Neural progenitor cell (in vitro differentiated cells): Measurements from ENCODE around the gene FAM50B. TPM values are rescaled to one million over a fixed set of nuclear protein-coding genes. Genes with fewer than 3 reads are reported as not detected.

Source experiments
- DNase-seq: peaks from one replicate; pipeline ENCODE4 v3.0.0-alpha.2; 2016; ENCODE audit warnings: low spot score
- H2AFZ ChIP-seq: fragments of 200-600 bp; sonication (generic); replicated peaks from 2 replicates; pipeline ENCODE4 v1.6.1; 2016; ENCODE audit warnings: antibody characterized with exemption
- H3F3A ChIP-seq: fragments of 200-600 bp; sonication (generic); 2 replicates; pipeline ENCODE4 v1.6.1; 2016; ENCODE audit warnings: antibody characterized with exemption, low read depth
- H3K27ac ChIP-seq: fragments of 200-600 bp; sonication (generic); 2 replicates; pipeline ENCODE4 v1.5.1; 2016; ENCODE audit warnings: mild to moderate bottlenecking
- H3K27me3 ChIP-seq: fragments of 200-600 bp; sonication (generic); 2 replicates; pipeline ENCODE4 v1.6.1; 2016; ENCODE audit warnings: mild to moderate bottlenecking, moderate library complexity
- H3K36me3 ChIP-seq: fragments of 200-600 bp; sonication (generic); 2 replicates; pipeline ENCODE4 v1.5.1; 2016
- H3K4me1 ChIP-seq: fragments of 200-600 bp; sonication (generic); 2 replicates; pipeline ENCODE4 v1.6.1; 2016; ENCODE audit warnings: mixed run types
- H3K4me2 ChIP-seq: fragments of 200-600 bp; sonication (generic); 2 replicates; pipeline ENCODE4 v1.6.1; 2016
- H3K4me3 ChIP-seq: fragments of 200-600 bp; sonication (generic); 2 replicates; pipeline ENCODE4 v1.5.1; 2016
- H3K79me2 ChIP-seq: fragments of 200-600 bp; sonication (generic); 2 replicates; pipeline ENCODE4 v1.6.1; 2016; ENCODE audit warnings: low read depth
- H3K9ac ChIP-seq: fragments of 200-600 bp; sonication (generic); 2 replicates; pipeline ENCODE4 v1.6.1; 2016
- H3K9me3 ChIP-seq: fragments of 200-600 bp; sonication (generic); 2 replicates; pipeline ENCODE4 v1.5.1; 2016; ENCODE audit warnings: low read depth
- H4K20me1 ChIP-seq: fragments of 200-600 bp; sonication (generic); 2 replicates; pipeline ENCODE4 v1.6.1; 2016; ENCODE audit warnings: low read depth
- H3K27ac Mint-ChIP-seq: 3 replicates; pipeline ENCODE4 v1.8.0; 2021; ENCODE audit warnings: mixed read lengths
- H3K27me3 Mint-ChIP-seq: 2 replicates; pipeline ENCODE4 v1.8.0; 2022; ENCODE audit warnings: low read depth, mild to moderate bottlenecking, inconsistent platforms, moderate library complexity, mixed read lengths; ENCODE audit not compliant: insufficient read depth
- H3K36me3 Mint-ChIP-seq: 3 replicates; pipeline ENCODE4 v1.8.0; 2021; ENCODE audit warnings: mixed read lengths
- H3K4me1 Mint-ChIP-seq: 3 replicates; pipeline ENCODE4 v1.8.0; 2021; ENCODE audit warnings: mixed read lengths
- H3K4me3 Mint-ChIP-seq: 3 replicates; pipeline ENCODE4 v1.8.0; 2021; ENCODE audit warnings: mild to moderate bottlenecking, moderate library complexity, mixed read lengths
- H3K9me3 Mint-ChIP-seq: 3 replicates; pipeline ENCODE4 v1.8.0; 2020; ENCODE audit warnings: mixed read lengths
- CTCF ChIP-seq: fragments of 200-600 bp; sonication (generic); IDR thresholded peaks from 2 replicates; pipeline ENCODE4 v1.5.1; 2017; ENCODE audit warnings: antibody characterized with exemption, mild to moderate bottlenecking
- EZH2 ChIP-seq: fragments of 200-600 bp; sonication (generic); IDR thresholded peaks from 2 replicates; pipeline ENCODE4 v1.6.1; 2017; ENCODE audit warnings: antibody characterized with exemption, mild to moderate bottlenecking, moderate library complexity
- EZH2phosphoT487 ChIP-seq: fragments of 200-600 bp; sonication (generic); IDR thresholded peaks from 2 replicates; pipeline ENCODE4 v1.6.1; 2017; ENCODE audit warnings: antibody characterized with exemption
- total RNA-seq: library from RNA; depleted of rRNA; stranded (reverse); fragments of >200 nt; gene quantifications from 2 replicates; pipeline ENCODE4 v1.2.3, GENCODE V29; 2015; ENCODE audit warnings: low replicate concordance

The FAM50B gene
- total RNA-seq, 1 donor from 2014 or later: 2.8 TPM

GRCh38 chr6:3825331-3825831, 23.8 kb upstream of the FAM50B start:
- DNase-seq: peak; percentile 63
- no peak overlapping the region for H2AFZ ChIP-seq
- no peak overlapping the region for H3K27ac Mint-ChIP-seq

GRCh38 chr6:3825851-3826581, 23.2 kb upstream of the FAM50B start:
- TF ChIP-seq EZH2phosphoT487 (no peak), EZH2 (no peak), CTCF (no peak)
- Mint-ChIP-seq H3K4me1 (peaks cover 13% of the 10 kb centered on the region), H3K27me3 (peaks cover 2% of the 10 kb centered on the region), H3K9me3 (no peaks in the 10 kb centered on the region), H3K36me3 (no peaks in the 10 kb centered on the region), H3K27ac (peak overlapping the region; percentile 28), H3K4me3 (no peak overlapping the region)
- H3K79me2 ChIP-seq: no peaks in the 10 kb centered on the region
- no peaks in the 10 kb centered on the region for H3K9me3 ChIP-seq
- no peaks in the 10 kb centered on the region for H4K20me1 ChIP-seq
- no peak overlapping the region for H3K4me2 ChIP-seq
- H3K4me1 ChIP-seq: peaks cover under 1% of the 10 kb centered on the region
- no peaks in the 10 kb centered on the region for H3K36me3 ChIP-seq
- no peak overlapping the region for H2AFZ ChIP-seq
- H3K4me3 ChIP-seq: no peak overlapping the region
- H3K27me3 ChIP-seq: no peaks in the 10 kb centered on the region
- no peak for DNase-seq
- H3K27ac ChIP-seq: no peak overlapping the region
- H3F3A ChIP-seq: no peaks in the 10 kb centered on the region
- no peak overlapping the region for H3K9ac ChIP-seq

More at GRCh38 chr6:3825331-3825831, 23.8 kb upstream of the FAM50B start:
- H3F3A ChIP-seq: no peaks in the 10 kb centered on the region
- no peaks in the 10 kb centered on the region for H3K27me3 ChIP-seq
- H3K4me1 ChIP-seq: peaks cover 7% of the 10 kb centered on the region
- H3K9me3 Mint-ChIP-seq: no peaks in the 10 kb centered on the region
- H3K4me3 ChIP-seq: no peak overlapping the region
- no peak overlapping the region for H3K9ac ChIP-seq
- H3K4me2 ChIP-seq: no peak overlapping the region
- TF ChIP-seq EZH2 (no peak), CTCF (peak; percentile 55)
- H4K20me1 ChIP-seq: no peaks in the 10 kb centered on the region
- peaks cover 13% of the 10 kb centered on the region for H3K4me1 Mint-ChIP-seq
- no peaks in the 10 kb centered on the region for H3K36me3 Mint-ChIP-seq
- no peaks in the 10 kb centered on the region for H3K9me3 ChIP-seq
- no peak overlapping the region for H3K27ac ChIP-seq
- H3K27me3 Mint-ChIP-seq: peaks cover 1% of the 10 kb centered on the region
- H3K79me2 ChIP-seq: no peaks in the 10 kb centered on the region
- H3K36me3 ChIP-seq: no peaks in the 10 kb centered on the region
- H3K4me3 Mint-ChIP-seq: no peak overlapping the region

- no peaks in the 10 kb centered on the region for H3K79me2 ChIP-seq
- H3K4me1 ChIP-seq: no peaks in the 10 kb centered on the region
- H4K20me1 ChIP-seq: no peaks in the 10 kb centered on the region
- Mint-ChIP-seq H3K36me3 (no peaks in the 10 kb centered on the region), H3K27ac (no peak overlapping the region), H3K4me3 (no peak overlapping the region), H3K4me1 (peaks cover 13% of the 10 kb centered on the region), H3K27me3 (peaks cover 2% of the 10 kb centered on the region), H3K9me3 (no peaks in the 10 kb centered on the region)
- H3K4me2 ChIP-seq: no peak overlapping the region
- H3K9me3 ChIP-seq: no peaks in the 10 kb centered on the region
- TF ChIP-seq EZH2: no peak
- no peak for TF ChIP-seq CTCF
- TF ChIP-seq EZH2phosphoT487: no peak
- no peak overlapping the region for H3K9ac ChIP-seq
- no peaks in the 10 kb centered on the region for H3K36me3 ChIP-seq
- H3K27ac ChIP-seq: no peak overlapping the region
- no peak overlapping the region for H3K4me3 ChIP-seq
- no peaks in the 10 kb centered on the region for H3F3A ChIP-seq
- H2AFZ ChIP-seq: no peak overlapping the region
- DNase-seq: no peak
- no peaks in the 10 kb centered on the region for H3K27me3 ChIP-seq
Observed at GRCh38 chr6:3829285-3829684, 19.9 kb upstream of the FAM50B start.
